ENCODE data around the gene EEF1AKMT2. TPM values are rescaled to one million over a fixed set of nuclear protein-coding genes. Genes with fewer than 3 reads are reported as not detected.
A peak's percentile ranks its signal among the peaks of the same experiment; 100 is the strongest.

EEF1AKMT2 gene
- total and polyA plus RNA-seq, 2 donors (not counting 1 experiment from before 2014, with no cell fraction given): 20.5 to 22.1 TPM

DNA sequence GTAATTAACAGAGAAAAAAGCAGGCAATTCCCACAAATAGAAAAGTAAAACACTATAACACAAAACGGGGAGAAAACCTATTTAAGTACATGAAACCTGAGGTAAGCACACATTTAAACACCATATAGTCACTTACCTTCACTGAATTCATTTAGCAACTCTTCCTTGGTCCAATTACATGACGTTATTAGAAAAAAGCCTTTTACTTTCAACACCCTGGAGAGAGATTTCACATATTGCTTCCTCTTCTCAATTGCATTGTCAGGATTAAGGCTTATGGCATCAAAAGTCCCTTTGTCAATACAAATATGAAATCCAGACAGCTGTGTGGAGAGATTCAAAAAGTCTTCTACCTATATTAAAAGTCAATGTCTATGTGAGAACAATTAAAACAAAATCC lies 26.4 kb downstream of the EEF1AKMT2 start:
- TF ChIP-seq EZH2 (IDR thresholded peaks at IDR 0.05; ENCODE audit: low read length, missing control alignments): no peak
- TF ChIP-seq, protein P1, sequence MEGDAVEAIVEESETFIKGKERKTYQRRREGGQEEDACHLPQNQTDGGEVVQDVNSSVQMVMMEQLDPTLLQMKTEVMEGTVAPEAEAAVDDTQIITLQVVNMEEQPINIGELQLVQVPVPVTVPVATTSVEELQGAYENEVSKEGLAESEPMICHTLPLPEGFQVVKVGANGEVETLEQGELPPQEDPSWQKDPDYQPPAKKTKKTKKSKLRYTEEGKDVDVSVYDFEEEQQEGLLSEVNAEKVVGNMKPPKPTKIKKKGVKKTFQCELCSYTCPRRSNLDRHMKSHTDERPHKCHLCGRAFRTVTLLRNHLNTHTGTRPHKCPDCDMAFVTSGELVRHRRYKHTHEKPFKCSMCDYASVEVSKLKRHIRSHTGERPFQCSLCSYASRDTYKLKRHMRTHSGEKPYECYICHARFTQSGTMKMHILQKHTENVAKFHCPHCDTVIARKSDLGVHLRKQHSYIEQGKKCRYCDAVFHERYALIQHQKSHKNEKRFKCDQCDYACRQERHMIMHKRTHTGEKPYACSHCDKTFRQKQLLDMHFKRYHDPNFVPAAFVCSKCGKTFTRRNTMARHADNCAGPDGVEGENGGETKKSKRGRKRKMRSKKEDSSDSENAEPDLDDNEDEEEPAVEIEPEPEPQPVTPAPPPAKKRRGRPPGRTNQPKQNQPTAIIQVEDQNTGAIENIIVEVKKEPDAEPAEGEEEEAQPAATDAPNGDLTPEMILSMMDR (conservative IDR thresholded peaks at IDR 0.05 in 1 of 2, IDR thresholded peaks at IDR 0.05 in 1 of 2; ENCODE audit: low read depth in 1 of 2, low read length in 2 of 2): no peak
- Histone ChIP-seq H3K36me3 (ENCODE audit: control insufficient read depth, insufficient read depth, low read length) (peaks cover 3% of the 10 kb centered on the region), H3K27me3 (ENCODE audit: control insufficient read depth, insufficient read depth, low read length) (no peaks in the 10 kb centered on the region), H3K4me1 (ENCODE audit: control insufficient read depth, extremely low read depth, insufficient read depth, low read length) (no peaks in the 10 kb centered on the region), H2AFZ (ENCODE audit: low read length) (no peak overlapping the region), H3K4me2 (ENCODE audit: extremely low read depth, insufficient read depth, low read length) (no peak overlapping the region), H3K4me3 (replicated peaks in 1 of 4; ENCODE audit: control extremely low read depth in 1 of 4, insufficient read depth in 1 of 4, low read depth in 3 of 4, low read length in 4 of 4) (no peak overlapping the region), H4K20me1 (ENCODE audit: control insufficient read depth, extremely low read depth, insufficient read depth, low read length) (no peaks in the 10 kb centered on the region), H3K9me3 (ENCODE audit: control insufficient read depth, insufficient read depth, low read depth, low read length) (no peaks in the 10 kb centered on the region), H3K79me2 (ENCODE audit: control insufficient read depth, insufficient read depth, low read length) (no peaks in the 10 kb centered on the region), H3K9ac (ENCODE audit: insufficient read depth, low read length) (no peak overlapping the region), H3K27ac (ENCODE audit: insufficient read depth, low read length) (no peak overlapping the region)
- no peak for DNase-seq (ENCODE audit: low read depth in 2 of 2)

DNA sequence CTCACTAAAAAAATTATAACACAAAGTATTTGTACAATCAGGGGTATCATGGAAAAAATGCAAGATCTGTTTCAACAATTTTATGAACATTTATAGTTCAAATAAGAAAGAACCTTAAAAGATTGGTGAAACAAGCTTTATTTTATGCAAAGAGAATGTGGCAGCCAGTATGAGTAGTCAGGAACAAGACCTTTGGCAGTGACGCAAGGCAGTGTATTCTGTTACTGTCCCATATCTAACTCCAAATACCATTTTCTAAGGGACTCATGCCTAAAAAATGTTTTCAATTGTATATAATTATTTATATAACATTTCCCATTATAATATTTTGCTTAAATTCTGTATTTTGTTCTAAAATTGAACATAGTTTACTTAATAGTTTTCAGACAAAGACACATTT lies 28.4 kb downstream of the EEF1AKMT2 start:
- H3K4me2 ChIP-seq (ENCODE audit: extremely low read depth, insufficient read depth, low read length): no peak overlapping the region
- TF ChIP-seq EZH2 (IDR thresholded peaks at IDR 0.05; ENCODE audit: low read length, missing control alignments): no peak
- TF ChIP-seq, protein P1 (conservative IDR thresholded peaks at IDR 0.05 in 1 of 2, IDR thresholded peaks at IDR 0.05 in 1 of 2; ENCODE audit: low read depth in 1 of 2, low read length in 2 of 2): no peak
- H3K9me3 ChIP-seq (ENCODE audit: control insufficient read depth, insufficient read depth, low read depth, low read length): no peaks in the 10 kb centered on the region
- H3K79me2 ChIP-seq (ENCODE audit: control insufficient read depth, insufficient read depth, low read length): no peaks in the 10 kb centered on the region
- no peak overlapping the region for H3K27ac ChIP-seq (ENCODE audit: insufficient read depth, low read length)
- H2AFZ ChIP-seq (ENCODE audit: low read length): no peak overlapping the region
- peaks cover 4% of the 10 kb centered on the region for H3K36me3 ChIP-seq (ENCODE audit: control insufficient read depth, insufficient read depth, low read length)
- no peaks in the 10 kb centered on the region for H3K27me3 ChIP-seq (ENCODE audit: control insufficient read depth, insufficient read depth, low read length)
- H4K20me1 ChIP-seq (ENCODE audit: control insufficient read depth, extremely low read depth, insufficient read depth, low read length): no peaks in the 10 kb centered on the region
- no peak overlapping the region for H3K9ac ChIP-seq (ENCODE audit: insufficient read depth, low read length)
- H3K4me1 ChIP-seq (ENCODE audit: control insufficient read depth, extremely low read depth, insufficient read depth, low read length): no peaks in the 10 kb centered on the region
- no peak overlapping the region for H3K4me3 ChIP-seq (replicated peaks in 1 of 4; ENCODE audit: control extremely low read depth in 1 of 4, insufficient read depth in 1 of 4, low read depth in 3 of 4, low read length in 4 of 4)
- DNase-seq (ENCODE audit: low read depth in 2 of 2): peak in 1 of 2 donors; percentile 21

DNA sequence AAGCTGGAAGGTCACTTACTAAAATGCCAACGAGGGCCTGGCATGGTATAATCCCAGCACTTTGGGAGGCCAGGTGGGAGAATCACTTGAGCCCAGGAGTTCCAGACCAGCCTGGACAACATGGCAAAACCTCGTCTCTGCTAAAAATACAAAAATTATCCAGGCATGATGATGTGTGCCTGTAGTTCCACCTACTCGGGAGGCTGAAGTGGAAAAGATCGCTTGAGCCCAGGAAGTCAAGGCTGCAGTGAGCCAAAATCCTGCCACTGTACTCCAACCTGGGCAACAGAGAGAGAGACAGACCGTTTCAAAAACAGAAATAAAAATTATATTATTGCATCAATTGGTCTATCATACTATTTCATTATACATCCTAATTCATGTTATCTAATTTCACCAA lies 29.4 kb downstream of the EEF1AKMT2 start:
- H3K79me2 ChIP-seq (ENCODE audit: control insufficient read depth, insufficient read depth, low read length): no peaks in the 10 kb centered on the region
- H3K4me2 ChIP-seq (ENCODE audit: extremely low read depth, insufficient read depth, low read length): no peak overlapping the region
- no peak overlapping the region for H3K9ac ChIP-seq (ENCODE audit: insufficient read depth, low read length)
- DNase-seq (ENCODE audit: low read depth in 2 of 2): no peak
- peaks cover 4% of the 10 kb centered on the region for H3K36me3 ChIP-seq (ENCODE audit: control insufficient read depth, insufficient read depth, low read length)
- H3K27ac ChIP-seq (ENCODE audit: insufficient read depth, low read length): no peak overlapping the region
- no peaks in the 10 kb centered on the region for H3K4me1 ChIP-seq (ENCODE audit: control insufficient read depth, extremely low read depth, insufficient read depth, low read length)
- H3K27me3 ChIP-seq (ENCODE audit: control insufficient read depth, insufficient read depth, low read length): no peaks in the 10 kb centered on the region
- H3K4me3 ChIP-seq (replicated peaks in 1 of 4; ENCODE audit: control extremely low read depth in 1 of 4, insufficient read depth in 1 of 4, low read depth in 3 of 4, low read length in 4 of 4): no peak overlapping the region
- no peaks in the 10 kb centered on the region for H3K9me3 ChIP-seq (ENCODE audit: control insufficient read depth, insufficient read depth, low read depth, low read length)
- no peaks in the 10 kb centered on the region for H4K20me1 ChIP-seq (ENCODE audit: control insufficient read depth, extremely low read depth, insufficient read depth, low read length)
- TF ChIP-seq EZH2 (IDR thresholded peaks at IDR 0.05; ENCODE audit: low read length, missing control alignments): no peak
- TF ChIP-seq, protein P1 (conservative IDR thresholded peaks at IDR 0.05 in 1 of 2, IDR thresholded peaks at IDR 0.05 in 1 of 2; ENCODE audit: low read depth in 1 of 2, low read length in 2 of 2): no peak
- H2AFZ ChIP-seq (ENCODE audit: low read length): no peak overlapping the region

All from fibroblast of lung (primary cell).